ENCODE data around the gene IL25.

Gene IL25

DNA sequence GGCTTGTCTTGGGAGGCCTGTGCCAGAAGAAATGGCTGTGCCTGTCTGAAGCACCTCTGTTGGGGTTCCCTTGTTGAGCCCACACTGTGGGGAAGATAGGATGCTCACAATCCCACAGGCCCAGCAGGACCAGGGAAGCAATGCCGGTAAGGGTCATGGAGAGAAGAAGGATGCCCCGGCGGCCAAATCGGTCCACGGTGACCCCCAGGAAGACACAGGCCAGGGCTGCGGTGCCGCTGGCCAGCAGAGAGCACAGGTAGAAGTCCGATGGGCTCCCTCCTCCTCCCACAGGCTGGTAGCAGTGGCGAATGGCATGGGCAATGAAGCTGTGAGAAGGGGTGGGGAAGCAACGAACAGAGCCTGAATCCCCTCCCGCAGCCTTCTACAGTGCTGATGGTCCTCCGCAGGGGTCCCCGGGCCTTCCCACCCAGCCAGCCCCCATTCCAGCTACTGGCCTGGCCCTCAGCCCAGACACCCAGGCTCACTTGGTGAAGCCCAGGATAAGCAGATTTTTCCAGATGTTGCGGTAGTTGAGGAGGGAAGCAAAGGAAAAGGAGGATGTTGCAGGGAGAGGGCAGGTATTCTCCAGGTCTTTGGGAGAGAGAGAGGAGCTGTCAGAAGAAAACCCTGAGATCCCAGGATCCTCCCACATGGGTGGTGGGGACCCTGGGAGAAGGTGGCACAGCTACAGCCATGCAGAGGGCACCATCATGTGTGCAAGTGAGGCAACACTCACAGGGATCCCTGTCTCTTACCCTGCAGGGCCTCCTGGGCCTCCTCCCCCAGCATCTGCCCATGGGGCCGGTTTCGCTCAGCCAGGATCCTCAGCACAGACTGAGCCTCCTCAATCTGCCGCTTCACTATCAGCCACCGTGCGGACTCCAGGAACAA, 25.0 kb upstream of the IL25 start:
- in situ Hi-C loops (cut with HindIII; ENCODE audit: low sequenced_read_pairs), result no loop called here
- H3K4me3 ChIP-seq (ENCODE audit: low read depth, low read length), result no peak overlapping the region
- no peak for DNase-seq (ENCODE audit: low read depth, low spot score)
- TF ChIP-seq, protein P1, sequence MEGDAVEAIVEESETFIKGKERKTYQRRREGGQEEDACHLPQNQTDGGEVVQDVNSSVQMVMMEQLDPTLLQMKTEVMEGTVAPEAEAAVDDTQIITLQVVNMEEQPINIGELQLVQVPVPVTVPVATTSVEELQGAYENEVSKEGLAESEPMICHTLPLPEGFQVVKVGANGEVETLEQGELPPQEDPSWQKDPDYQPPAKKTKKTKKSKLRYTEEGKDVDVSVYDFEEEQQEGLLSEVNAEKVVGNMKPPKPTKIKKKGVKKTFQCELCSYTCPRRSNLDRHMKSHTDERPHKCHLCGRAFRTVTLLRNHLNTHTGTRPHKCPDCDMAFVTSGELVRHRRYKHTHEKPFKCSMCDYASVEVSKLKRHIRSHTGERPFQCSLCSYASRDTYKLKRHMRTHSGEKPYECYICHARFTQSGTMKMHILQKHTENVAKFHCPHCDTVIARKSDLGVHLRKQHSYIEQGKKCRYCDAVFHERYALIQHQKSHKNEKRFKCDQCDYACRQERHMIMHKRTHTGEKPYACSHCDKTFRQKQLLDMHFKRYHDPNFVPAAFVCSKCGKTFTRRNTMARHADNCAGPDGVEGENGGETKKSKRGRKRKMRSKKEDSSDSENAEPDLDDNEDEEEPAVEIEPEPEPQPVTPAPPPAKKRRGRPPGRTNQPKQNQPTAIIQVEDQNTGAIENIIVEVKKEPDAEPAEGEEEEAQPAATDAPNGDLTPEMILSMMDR (IDR thresholded peaks at IDR 0.05; ENCODE audit: low read depth, low read length), result no peak

DNA sequence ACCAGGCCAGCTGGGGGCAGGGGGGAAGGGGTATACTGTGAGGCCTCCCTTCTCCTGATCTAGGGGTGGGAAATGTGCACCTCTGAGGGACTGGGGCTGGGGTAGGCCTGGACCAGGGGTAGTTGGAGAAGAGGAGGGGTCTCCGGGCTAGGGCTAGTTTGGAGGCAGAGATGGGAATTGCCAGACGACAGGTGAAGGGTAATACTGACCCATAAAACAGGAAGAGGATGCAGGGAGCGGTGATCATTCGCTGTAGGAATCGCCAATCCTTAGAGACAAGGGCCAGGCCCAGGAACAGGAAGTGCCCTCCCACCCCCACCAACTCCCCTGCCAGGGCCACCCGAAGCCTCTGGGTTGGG, 24.3 kb upstream of the IL25 start:
- H3K4me3 ChIP-seq (ENCODE audit: low read depth, low read length), result no peak overlapping the region
- DNase-seq (ENCODE audit: low read depth, low spot score), result no peak
- in situ Hi-C loops (cut with HindIII; ENCODE audit: low sequenced_read_pairs), result no loop called here
- TF ChIP-seq, protein P1 (IDR thresholded peaks at IDR 0.05; ENCODE audit: low read depth, low read length), result no peak

DNA sequence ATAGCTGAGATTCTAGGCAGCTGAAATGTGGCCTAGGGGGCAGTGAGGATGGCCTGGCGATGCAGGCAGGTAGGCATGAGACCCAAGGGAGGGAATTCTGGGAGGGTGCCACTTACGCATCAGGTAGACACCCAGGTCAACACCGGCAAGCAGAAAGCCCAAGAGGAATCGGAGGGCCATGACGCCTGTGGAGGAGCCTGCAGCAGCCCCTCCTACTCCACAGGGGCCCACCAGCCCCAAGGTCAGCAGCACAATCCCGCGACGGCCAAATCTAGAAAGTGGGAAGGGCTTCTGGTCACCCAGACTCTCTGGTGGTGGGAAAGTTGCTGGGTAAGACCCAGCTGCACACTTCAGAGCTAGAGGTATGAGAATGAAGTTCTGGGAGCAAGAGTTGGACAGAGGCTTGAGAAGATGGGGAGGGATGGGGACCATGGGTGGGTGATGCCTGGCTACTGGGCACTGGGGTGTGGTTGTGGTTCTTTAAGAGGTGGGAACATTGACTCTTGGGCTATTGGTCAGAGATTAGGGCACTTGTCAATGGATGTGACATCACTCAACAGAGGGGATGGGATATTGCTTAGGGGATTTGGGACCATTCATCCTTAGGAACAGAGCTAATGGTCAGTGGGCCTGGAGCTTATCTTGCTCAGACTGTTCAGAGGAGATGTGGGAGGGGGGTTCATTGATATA, 23.3 kb upstream of the IL25 start:
- TF ChIP-seq, protein P1 (IDR thresholded peaks at IDR 0.05; ENCODE audit: low read depth, low read length), result no peak
- no peak overlapping the region for H3K4me3 ChIP-seq (ENCODE audit: low read depth, low read length)
- in situ Hi-C loops (cut with HindIII; ENCODE audit: low sequenced_read_pairs), result no loop called here
- no peak for DNase-seq (ENCODE audit: low read depth, low spot score)

DNA sequence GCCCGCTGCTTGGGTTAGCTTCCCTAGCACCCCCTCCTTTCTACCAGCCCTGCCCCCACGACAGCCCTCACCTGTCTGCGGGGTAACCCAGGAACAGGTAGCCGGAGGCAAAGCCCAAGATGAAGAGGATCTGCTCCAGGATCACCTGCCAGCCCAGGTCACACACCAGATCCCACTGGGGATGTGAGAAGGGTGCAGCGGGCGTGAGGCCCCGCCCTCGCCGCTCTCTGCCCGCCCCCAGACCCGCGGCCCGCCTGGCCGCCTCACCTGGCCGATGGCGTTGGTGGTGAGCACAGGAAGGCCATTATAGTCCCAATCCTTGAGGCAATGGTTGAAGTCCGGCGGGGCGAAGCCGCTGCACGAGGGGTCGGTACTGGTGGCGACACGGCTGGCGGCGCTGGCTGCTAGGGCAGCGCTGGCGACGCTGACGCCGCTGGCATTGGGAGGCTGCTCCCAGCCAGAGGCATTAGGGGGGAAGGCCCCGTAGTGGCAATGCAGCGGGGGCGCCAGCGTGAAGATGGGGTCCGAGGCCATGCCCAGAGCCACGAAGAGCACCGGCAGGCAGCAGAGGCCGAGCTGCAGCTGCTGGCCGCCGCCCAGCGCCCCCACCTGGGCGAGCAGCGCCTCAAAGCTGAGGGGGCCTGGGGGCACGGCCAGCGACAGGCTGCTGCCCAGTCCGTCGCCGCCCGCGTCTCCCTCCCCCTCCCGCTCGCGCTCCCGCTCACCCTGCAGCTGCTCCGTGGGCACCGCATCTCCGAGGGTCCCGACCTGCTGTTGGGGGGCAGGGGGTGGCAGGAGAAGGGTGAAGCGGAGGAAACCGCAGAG, 20.7 kb upstream of the IL25 start:
- peak overlapping the region; percentile 67 for H3K4me3 ChIP-seq (ENCODE audit: low read depth, low read length)
- in situ Hi-C loops (cut with HindIII; ENCODE audit: low sequenced_read_pairs), result no loop called here
- TF ChIP-seq, protein P1 (IDR thresholded peaks at IDR 0.05; ENCODE audit: low read depth, low read length), result peak; percentile 26
- DNase-seq (ENCODE audit: low read depth, low spot score), result no peak

DNA sequence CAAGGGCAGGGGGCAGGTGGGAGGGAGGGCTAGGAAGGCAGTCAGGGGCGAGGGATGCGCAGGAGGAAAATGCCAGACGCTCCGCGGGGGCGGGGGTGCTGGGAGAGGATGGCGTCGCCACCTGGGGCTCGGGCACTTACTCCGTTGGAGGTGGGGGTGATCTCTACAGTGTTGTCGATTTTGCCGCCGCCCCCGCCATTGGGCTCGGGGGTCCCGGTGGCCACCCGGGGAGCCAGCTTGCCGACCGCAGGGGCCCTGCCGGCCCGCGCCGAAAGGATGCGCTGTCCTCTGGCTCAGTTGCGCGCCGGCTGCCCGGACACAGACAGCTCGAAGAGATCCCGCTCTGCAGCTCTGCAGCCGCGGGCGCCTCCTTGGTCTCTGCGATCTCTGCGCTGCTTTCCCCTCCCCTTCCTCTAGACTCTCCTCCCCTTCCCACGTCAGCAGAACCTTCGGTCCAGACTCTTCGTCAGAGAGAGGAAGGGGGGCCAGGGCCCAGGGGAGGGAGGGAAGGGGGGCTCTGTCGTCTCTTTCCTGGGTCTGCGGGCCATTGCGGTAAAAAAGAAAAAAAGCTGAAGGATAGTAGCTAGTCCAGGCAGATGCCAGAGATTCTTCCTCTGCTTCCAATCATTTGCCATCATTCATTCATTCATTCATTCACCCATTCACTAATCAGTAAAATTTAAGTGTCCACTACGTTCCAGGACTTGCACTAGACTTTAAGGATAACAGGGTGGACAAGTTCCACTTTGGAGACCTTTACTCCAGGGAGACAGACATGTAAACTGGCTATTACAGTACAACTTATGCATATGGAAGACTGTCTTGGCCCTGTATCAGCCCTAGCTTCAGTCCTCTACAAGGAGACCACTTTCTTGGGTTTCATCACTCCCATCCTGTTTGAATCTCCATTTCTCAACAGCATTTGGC, 19.8 kb upstream of the IL25 start, which contains the start of gene SLC22A17:
SLC22A17 (minus strand) TSS at position 382 of the 927 bp plus-strand sequence.
- TF ChIP-seq, protein P1 (IDR thresholded peaks at IDR 0.05; ENCODE audit: low read depth, low read length), result peak; percentile 7
- H3K4me3 ChIP-seq (ENCODE audit: low read depth, low read length), result peak within 1 kb of the TSS; percentile 67
- in situ Hi-C loops (cut with HindIII; ENCODE audit: low sequenced_read_pairs), result no loop called here
- DNase-seq (ENCODE audit: low read depth, low spot score), result peak; percentile 90

Measured in astrocyte of the spinal cord (primary cell).